ENCODE data around the gene CDH16.
"Not testable (repeated sequence)": the region's sequence is repeated elsewhere in the genome, so short reads cannot be mapped to it uniquely, and the experiment has no call there.

CDH16 gene, protein sequence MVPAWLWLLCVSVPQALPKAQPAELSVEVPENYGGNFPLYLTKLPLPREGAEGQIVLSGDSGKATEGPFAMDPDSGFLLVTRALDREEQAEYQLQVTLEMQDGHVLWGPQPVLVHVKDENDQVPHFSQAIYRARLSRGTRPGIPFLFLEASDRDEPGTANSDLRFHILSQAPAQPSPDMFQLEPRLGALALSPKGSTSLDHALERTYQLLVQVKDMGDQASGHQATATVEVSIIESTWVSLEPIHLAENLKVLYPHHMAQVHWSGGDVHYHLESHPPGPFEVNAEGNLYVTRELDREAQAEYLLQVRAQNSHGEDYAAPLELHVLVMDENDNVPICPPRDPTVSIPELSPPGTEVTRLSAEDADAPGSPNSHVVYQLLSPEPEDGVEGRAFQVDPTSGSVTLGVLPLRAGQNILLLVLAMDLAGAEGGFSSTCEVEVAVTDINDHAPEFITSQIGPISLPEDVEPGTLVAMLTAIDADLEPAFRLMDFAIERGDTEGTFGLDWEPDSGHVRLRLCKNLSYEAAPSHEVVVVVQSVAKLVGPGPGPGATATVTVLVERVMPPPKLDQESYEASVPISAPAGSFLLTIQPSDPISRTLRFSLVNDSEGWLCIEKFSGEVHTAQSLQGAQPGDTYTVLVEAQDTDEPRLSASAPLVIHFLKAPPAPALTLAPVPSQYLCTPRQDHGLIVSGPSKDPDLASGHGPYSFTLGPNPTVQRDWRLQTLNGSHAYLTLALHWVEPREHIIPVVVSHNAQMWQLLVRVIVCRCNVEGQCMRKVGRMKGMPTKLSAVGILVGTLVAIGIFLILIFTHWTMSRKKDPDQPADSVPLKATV

DNA sequence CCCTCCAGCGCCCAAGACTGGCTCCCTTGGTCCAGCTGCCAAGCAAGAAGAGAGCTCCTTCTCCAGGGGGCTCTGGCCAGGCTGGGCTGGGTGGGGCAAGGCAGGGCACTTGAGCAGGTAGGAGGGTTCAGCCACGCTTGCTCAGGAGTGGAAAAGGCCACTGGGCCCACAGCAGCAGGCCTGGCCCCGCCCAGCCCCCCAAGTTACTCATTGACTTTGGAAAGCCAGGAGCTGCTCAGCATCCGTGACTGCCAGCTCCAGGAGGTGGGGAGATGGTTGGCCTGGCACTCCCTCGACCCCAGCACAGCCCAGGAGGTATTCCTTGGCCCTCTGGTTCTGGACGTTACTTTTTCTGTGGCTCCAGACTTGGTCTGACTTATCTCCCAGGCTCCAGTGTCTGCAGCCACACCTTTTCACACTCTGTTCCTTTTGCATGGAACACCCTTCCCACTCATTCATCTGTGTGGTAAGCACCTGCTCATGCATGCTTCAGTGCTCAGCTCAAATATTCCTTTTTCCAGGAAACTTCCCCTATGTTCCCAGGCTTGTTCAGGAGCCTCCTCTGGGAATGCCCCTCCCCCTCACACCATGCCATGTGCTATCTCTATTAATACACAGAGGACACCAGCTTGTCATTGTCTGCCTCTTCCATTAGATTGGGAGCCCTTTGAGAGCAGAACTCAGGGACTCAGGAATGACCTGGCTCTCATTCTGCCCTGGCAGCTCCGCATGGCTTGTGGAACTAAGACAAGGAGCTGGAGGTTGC lies at the start of gene CDH16:
Gene CDH16, minus strand, starts transcription at position 83 of the 766 bp plus-strand sequence. CDS start 820 bp downstream, outside the sequence.
- no peak for DNase-seq (ENCODE audit: low spot score)

DNA sequence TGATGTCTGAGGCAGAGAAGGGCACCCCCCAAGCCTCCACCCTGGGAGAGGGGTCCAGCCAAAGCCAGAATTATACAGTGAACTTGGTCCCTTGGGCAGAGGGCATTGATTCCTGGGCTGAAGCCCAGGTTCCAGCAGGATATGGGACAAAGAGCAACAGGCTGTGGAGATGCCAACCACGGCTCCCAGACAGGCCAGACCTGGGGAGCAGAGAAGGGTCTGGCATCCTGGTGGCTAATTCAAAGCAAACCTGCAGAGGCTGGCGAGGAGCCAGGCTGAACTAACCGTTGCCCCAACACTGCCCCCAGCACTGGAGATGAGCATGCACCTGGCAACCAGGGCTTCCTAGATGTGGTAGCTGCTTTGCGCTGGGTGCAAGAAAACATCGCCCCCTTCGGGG lies 45.4 kb upstream of the CDH16 start:
- DNase-seq (ENCODE audit: low spot score): no peak

DNA sequence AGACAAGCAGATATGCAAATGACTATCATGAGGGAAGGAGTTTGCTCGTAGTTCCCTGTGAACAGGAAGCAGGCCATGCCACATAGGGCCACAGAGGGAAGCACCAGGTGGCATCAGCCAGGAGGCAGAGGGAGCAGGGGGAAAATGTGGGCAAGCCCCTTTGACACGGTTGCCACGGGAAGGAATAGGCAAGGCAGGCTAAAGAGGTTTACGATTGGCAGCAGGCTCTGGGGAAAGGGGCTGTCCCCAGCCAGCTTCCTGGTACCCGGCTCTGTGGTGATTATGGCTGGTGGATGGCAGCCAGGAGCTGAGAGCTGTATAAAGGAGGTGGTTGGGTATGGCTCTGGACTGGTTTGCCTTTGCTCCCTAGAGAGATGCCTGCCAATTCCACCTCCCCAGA lies 43.2 kb upstream of the CDH16 start:
- DNase-seq (ENCODE audit: low spot score): no peak

DNA sequence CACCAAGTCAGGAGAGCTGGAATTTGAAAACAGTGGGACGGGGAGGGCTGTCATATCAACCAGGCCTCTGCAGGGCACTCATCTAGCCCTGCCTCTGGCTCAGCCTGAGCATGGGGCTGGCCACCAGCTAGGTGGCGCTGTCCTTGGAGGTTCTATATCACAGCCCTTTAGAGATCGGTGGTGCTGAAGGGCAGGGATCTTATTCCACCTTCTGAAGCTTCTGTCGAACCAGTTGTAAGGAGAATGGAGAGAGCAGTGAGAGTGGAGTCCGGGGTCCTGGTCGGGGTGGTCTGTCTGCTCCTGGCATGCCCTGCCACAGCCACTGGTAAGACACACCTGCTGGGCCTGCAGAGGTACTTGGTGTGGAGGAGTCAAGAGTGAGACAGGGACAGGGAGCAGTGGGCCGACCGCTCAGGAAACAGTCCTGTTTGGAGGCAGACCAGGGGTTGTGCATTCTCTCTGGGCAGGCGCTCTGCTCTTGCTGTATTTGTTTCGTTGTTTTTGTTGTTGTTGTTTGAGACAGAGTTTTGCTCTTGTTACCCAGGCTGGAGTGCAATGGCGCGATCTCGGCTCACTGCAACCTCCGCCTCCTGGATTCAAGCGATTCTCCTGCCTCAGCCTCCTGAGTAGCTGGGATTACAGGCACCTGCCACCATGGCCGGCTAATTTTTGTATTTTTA lies 42.5 kb upstream of the CDH16 start, which contains the start of gene CES3:
Gene CES3, plus strand, starts transcription at position 202 of the 680 bp plus-strand sequence. Its CDS starts 42 bp downstream, at position 244.
- peak; percentile 76 for DNase-seq (ENCODE audit: low spot score)

DNA sequence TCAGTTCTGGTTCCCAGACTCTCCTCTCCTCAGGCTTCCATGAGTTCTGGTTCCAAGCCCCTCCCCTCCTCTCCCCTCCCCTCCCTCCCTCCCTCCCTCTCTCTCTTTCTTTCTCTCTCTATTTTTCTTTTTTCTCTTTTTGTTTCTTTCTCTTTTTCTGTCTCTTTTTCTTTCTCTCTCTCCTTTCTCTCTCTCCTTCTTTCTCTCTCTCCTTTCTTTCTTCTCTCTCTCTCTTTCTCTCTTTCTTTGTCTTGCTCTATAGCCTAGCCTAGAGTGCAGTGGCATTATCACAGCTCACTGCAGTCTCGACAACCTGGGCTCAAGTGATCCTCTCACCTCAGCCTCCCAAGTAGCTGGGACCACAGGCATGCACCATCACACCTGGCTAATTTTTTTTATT lies 41.6 kb upstream of the CDH16 start:
- DNase-seq (ENCODE audit: low spot score): no peak

DNA sequence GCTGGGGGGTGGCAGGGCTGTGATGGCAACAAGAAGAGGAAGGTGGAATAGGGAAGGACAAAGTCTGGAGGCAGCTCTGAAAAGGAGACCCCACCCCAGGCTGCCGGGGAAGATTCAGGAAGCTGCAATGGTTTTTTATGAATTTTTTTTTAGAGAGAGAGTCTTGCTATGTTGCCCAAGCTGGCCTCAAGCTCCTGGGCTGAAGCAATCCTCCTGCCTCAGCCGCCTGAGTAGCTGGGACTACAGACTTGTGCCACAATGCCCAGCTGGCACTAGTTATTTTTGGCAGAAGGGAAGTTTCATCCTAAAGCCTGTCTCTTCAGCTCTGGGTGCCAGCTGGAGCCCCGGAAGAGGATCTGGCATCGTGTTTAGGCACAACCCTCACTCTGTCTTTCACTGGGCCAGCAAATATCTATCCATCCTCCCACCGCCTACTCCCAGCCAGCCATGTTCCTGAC lies 41.0 kb upstream of the CDH16 start:
- DNase-seq (ENCODE audit: low spot score): no peak

DNA sequence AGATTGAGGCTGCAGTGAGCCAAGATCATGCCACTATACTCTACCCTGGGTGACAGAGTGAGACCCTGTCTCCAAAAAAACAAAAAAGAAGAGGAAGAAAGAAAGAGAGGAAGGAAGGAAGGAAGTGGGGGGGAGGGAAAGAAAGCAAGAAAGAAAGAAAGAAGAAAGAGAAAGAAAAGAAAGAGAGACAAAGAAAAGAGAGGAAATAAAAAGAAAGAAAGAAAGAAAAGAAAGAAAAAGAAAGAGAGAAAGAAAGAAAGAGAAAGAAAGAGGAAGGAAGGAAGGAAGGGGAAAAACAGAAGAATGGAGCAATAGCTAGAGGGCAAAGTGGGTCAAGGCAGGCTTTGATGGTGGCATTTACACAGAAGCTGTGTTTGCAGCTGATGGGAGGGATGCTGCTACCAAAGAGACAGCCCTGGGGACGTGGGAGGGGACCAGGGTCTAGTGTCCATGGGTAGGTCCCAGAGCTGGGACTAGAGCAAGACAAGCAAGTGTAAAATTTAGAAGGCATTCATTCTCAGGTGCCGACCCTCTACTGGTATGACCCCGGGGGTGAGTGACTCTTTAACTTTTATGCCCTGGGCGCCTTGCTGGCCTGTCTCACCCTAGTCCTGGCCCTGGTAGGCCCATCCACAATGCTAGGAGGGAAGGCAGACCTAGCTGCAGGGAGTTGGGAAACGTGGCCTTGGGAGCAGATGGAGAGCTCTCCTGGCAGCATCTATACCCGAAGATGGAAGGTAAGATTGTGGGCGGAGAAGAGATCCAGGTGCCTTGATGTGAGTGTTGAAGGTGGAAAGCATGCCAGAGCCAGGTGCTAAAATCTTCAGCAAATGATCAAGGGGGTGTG lies 40.4 kb upstream of the CDH16 start:
- DNase-seq (ENCODE audit: low spot score): no peak

DNA sequence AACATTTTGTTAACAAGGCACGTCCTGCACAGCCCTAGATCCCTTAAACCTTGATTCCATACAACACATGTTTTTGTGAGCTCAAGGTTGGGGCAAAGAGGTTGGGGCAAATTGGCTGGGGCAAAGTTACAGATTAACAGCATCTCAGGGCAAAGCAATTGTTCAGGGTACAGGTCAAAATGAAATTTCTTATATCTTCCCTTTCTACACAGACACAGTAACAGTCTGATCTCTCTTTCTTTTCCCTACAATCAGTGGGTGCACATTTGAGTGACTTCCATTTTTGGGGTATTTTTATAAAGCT lies 37.4 kb upstream of the CDH16 start:
- not testable (repeated sequence) for DNase-seq (ENCODE audit: low spot score)

DNA sequence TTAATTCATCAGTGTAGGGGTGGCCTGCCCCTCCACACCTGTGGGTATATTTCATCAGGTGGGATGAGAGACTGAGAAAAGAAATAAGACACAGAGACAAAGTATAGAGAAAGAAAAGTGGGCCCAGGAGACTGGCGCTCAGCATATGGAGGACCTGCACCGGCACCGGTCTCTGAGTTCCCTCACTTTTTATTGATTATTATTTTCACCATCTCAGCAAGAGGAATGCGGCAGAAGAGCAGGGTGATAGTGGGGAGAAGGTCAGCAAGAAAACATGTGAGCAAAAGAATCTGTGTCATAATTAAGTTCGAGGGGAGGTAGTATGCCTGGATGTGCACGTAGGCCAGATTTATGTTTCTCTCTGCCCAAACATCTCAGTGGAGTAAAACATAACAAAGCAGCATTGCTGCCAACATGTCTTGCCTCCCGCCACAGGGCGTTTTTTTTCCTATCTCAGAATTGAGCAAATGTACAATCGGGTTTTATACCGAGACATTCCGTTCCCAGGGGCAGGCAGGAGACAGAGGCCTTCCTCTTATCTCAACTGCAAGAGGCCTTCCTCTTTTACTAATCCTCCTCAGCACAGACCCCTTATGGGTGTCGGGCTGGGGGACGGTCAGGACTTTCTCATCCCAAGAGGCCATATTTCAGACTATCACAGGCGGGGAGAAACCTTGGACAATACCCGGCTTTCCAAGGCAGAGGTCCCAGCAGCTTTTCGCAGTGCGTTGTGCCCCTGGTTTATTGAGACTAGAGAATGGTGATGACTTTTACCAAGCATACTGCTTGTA lies 36.9 kb upstream of the CDH16 start:
- DNase-seq (ENCODE audit: low spot score): not testable (repeated sequence)

DNA sequence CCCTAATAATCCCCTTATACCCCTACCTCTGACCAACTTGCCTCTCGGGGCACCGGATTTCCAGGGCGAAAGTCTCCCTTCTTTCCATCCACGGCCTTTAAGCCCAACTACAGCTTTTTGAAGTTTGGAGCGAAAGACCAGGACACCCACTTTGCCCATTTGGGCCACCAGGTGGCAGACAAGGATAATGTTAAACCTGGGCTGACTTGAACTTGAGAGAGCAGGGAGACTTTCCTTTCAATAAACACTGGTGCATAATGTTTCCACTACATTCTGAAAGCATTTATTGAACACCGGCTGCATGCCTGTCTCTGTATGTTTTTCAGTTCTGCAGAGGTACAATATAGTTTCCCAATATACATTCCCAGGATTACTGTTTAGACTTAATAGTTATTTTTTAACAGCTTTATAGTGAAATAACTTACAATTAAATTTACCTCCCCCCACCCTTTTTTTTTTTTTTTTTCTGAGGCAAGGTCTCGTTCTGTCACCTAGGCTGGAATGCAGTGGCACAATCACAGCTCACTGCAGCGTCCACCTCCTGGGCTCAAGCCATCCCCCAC lies 35.5 kb upstream of the CDH16 start:
- DNase-seq (ENCODE audit: low spot score): peak; percentile 85

DNA sequence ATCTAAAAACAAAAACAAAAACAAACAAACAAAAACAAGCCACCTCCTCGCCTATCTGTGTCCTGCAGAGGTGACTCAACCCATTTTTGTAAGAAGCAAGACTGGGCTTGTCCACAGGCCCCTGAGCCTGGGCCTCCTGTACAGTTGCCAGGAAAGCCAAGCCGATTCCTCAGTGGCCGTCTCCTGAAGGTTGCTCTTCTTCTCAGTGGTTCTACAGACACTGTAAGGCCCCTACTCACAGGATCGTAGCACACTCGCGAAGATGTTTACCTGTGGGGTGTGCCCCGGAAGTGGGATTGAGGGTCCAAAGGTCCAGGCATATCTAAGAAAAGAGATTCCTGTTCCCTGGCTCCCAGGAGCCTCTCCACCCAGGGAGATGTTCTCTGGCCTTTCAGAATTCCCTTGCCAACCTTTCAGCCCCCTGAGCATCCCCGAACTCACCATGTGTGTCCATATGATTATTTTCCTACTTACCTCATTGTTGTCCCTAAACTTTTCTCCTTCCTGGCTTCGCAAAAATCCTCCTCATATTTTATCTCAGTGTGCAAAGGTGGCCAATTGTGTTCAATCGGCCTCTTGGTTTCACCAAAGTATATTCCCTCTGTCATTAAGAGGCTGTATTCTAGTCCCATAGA lies 34.9 kb upstream of the CDH16 start:
- no peak for DNase-seq (ENCODE audit: low spot score)

DNA sequence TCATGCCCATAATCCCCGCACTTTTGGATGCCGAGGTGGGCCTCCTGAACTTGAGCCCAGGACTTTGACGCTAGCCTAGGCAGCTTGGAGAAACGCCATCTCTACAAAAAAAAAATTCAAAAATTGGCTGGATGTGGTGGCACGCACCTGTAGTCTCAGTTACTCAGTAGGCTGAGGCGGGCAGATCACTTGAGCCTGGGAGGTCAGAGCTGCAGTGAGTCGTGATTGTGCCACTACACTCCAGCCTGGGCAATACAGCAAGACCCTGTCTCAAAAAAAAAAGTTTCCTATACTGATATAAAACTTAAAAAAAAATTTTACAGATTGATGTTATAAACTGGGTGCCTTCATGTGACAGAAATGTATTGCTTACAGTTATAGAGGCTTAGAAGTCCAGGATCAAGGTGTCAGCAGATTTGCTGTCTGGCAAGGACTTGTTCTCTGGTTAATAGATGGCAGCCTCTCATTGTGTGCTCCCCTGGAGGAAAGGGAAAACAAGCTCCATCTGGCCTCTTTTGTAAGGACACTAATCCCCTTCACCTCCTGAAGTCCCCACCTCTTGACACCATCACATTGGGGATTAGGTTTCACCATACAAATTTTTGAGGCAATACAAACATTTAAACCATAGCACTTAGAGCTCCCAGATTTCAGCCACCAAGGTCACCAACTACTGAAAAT lies 33.9 kb upstream of the CDH16 start:
- no peak for DNase-seq (ENCODE audit: low spot score)

DNA sequence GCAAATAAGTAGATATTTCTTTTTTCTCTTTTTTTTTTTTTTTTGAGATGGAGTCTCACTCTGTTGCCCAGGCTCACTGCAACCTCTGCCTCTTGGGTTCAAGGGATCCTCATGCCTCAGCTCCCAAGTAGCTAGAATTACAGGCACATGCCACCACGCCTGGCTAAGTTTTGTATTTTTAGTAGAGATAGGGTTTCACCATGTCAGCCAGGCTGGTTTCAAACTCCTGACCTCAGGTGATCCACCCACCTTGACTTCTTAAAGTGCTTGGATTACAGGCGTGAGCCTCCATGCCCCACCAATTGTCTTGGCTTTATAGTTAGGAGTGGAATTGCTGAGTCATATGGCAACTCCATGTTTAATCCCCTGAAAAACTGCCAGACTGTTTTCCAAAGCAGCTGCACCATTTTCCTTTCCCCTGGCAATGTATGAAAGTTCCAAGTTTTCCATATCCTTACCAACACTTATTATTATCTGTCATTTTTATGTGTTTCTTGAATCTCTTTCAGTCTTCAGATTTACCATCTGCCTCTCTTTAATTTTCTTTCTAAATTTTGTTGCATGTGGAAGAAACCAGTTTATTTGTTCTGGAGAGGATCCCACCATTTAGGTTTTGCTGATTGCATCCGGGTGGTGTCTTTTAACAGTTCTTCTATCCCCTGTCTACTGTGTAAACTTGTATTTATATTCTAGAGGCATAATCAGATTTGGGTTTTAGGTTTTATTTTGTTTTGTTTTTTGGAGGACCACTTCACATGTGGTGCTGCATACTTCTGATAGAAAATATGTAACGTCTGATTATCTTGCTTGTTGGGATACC lies 32.5 kb upstream of the CDH16 start:
- no peak for DNase-seq (ENCODE audit: low spot score)

DNA sequence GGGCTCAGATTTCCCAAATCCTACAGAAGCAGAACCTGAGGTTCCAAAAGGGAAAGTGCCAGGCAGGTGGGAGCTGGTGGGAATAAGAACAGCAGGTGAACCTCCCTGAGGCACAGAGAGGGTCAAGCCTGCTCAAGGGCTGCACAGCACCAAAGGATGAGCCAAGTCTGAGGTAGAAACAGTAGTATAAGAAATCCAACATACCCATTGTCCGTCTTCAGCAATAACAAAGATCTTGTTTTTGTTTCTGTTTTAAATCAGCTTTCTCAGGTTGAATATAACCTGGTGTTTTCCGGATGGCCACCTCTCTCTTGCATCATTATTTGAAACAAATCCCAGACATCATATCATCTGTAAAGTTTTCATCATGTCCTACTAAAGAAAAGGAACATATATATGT lies 31.8 kb upstream of the CDH16 start:
- no peak for DNase-seq (ENCODE audit: low spot score)

DNA sequence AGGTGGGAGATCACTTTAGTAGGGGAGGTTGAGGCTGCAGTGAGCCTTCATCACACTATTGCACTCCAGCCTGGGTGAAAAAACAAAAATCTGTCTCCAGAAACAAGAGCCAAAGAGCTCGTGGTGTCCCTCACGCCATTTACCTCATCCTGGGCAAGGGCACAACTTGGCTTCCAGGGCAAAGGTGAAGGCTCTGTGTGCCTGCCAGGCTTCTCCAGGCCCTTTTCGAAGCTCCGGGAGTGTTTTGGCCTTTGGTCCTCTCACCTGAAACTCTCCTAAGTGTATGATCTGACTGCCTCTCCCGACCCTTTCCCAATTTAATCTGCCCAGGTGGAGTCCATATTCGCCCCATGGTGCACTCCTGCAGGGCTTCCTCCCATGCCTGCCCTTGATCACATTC lies 30.8 kb upstream of the CDH16 start:
- no peak for DNase-seq (ENCODE audit: low spot score)

DNA sequence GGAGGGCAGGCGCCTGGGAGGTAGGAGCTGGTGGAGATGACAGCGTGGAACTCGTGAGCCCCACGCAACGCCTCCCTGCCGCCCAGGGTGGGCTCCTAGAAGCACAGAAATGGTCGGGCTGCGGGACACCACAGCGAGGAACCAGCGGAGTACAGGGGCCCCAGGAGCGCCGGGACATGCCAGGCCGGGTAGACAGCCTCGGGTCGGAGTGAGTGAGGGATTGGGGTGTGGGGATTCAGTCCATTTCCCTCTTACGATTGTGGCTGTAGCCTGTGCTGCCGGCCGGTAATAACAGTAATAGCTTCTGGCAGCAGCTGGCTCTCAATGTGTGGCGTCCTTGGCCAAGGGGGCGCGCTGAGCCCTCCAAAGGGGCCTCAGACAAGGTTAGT lies 30.1 kb upstream of the CDH16 start:
- no peak for DNase-seq (ENCODE audit: low spot score)

DNA sequence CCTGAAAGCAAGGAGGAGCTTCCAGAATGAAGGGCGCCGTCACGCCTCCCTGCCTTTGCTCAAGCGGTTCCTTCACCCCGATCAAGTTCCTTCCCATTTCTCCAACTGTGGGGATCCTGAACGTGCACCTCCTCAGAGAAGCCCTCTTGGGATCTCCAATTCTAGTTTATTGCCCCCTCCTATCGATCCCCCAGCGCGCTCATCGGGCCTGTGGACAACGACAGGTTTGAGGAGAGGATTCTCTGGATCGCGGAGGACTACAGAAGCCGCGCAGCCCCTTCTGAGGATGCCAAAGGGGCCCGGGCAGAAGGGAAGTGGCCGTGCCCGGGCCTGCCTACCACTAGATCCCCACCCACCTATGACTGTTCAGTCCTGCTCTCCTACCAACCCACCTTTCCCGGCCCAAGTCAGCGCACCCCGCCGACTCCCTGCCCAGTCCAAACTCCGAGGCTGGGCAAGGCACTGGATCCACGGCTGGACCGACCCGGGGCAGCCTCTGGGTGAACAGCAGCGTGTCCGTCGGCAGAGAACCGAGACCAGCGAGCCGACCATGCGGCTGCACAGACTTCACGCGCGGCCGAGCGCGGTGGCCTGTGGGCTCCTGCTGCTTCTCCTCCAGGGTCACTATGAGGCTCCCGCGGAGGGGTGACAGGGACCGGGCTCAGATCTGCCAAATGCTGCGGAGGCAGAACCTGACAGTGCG lies 29.6 kb upstream of the CDH16 start:
- peak; percentile 48 for DNase-seq (ENCODE audit: low spot score)
